GM12865 (cell line): Measurements from ENCODE around the gene MYO15A.

Experiments used
- DNase-seq: peaks from one replicate; pipeline ENCODE4 v3.0.0; 2010; ENCODE audit warnings: low read depth
- H3K4me3 ChIP-seq: 2 replicates; pipeline ENCODE4 v1.5.1; 2011; ENCODE audit warnings: mild to moderate bottlenecking, low read depth, low read length, control low read depth
- CTCF ChIP-seq: IDR thresholded peaks from 2 replicates; pipeline ENCODE4 v1.5.1; 2011; ENCODE audit warnings: low read length, control low read depth, low read depth, inconsistent platforms; ENCODE audit not compliant: insufficient read depth; ENCODE audit errors: missing control alignments

Gene MYO15A

GRCh38 chr17:18145811-18146210, 37.3 kb downstream of the MYO15A start:
- no peak for TF ChIP-seq CTCF
- no peak for DNase-seq
- no peak overlapping the region for H3K4me3 ChIP-seq

- no peak for DNase-seq
- H3K4me3 ChIP-seq, result no peak overlapping the region
- no peak for TF ChIP-seq CTCF
These were observed 37.7 kb downstream of the MYO15A start for GRCh38 chr17:18146259-18146658.

- no peak overlapping the region for H3K4me3 ChIP-seq
- no peak for TF ChIP-seq CTCF
- no peak for DNase-seq
These were observed 38.4 kb downstream of the MYO15A start for GRCh38 chr17:18146980-18147379.

- no peak overlapping the region for H3K4me3 ChIP-seq
- no peak for TF ChIP-seq CTCF
- DNase-seq, result no peak
These were observed 40.0 kb downstream of the MYO15A start for GRCh38 chr17:18148586-18148985.

GRCh38 chr17:18151290-18151689, 42.7 kb downstream of the MYO15A start:
- no peak for DNase-seq
- H3K4me3 ChIP-seq, result no peak overlapping the region
- no peak for TF ChIP-seq CTCF

GRCh38 chr17:18155179-18155578, 46.6 kb downstream of the MYO15A start:
- no peak for TF ChIP-seq CTCF
- no peak for DNase-seq

GRCh38 chr17:18156171-18156975, 47.8 kb downstream of the MYO15A start:
- TF ChIP-seq CTCF, result no peak
- no peak for DNase-seq
- no peak overlapping the region for H3K4me3 ChIP-seq

More at GRCh38 chr17:18155179-18155578, 46.6 kb downstream of the MYO15A start:
- no peak overlapping the region for H3K4me3 ChIP-seq
